GM12878 (cell line): ENCODE measurements around the gene LRRC15. TPM values are rescaled to one million over a fixed set of nuclear protein-coding genes. Genes with fewer than 3 reads are reported as not detected.

Source experiments
- ATAC-seq: fragments of 200-7000 bp; cut with Tn5 transposase; 3 replicates; pipeline ENCODE4 v1.9.1; 2020; ENCODE audit warnings: mild to moderate bottlenecking, moderate library complexity
- BruUV-seq: library from RNA; stranded (reverse); fragments of 400-500 nt; replicated peaks from 2 replicates; lab custom pipeline; 2021; lab: Mats Ljungman, UMichigan
- CTCF ChIA-PET: fragments of 300-600 bp; sonication (Branson Sonifier 250); formaldehyde crosslinking; extraction: SDS; loops from one replicate; lab custom pipeline; 2021; ENCODE audit warnings: inconsistent platforms; lab: Yijun Ruan, JAX
- POLR2A ChIA-PET: fragments of 350-600 bp; formaldehyde crosslinking; extraction: SDS; loops from one replicate; lab custom pipeline; 2021; ENCODE audit warnings: inconsistent platforms; lab: Charles Lee
- RAD21 ChIA-PET: fragments of 300-600 bp; sonication (Branson Sonifier 250); formaldehyde crosslinking; loops from one replicate; lab custom pipeline; 2023; ENCODE audit warnings: antibody characterized with exemption; ENCODE audit not compliant: unreplicated experiment; lab: Charles Lee
- SMC1A ChIA-PET: fragments of 300-600 bp; sonication (Branson Sonifier 250); formaldehyde crosslinking; loops from one replicate; lab custom pipeline; 2023; ENCODE audit not compliant: unreplicated experiment, uncharacterized antibody; lab: Charles Lee
- DNase-seq: peaks from one replicate; pipeline ENCODE4 v3.0.0-alpha.2; 2011; ENCODE audit warnings: low read depth, low spot score
- FAIRE-seq: peaks from 3 replicates; lab custom pipeline; 2011; peaks lifted over from hg19 to GRCh38; lab: Jason Lieb, UNC
- H2AFZ ChIP-seq: 2 replicates; pipeline ENCODE4 v1.6.0; 2011; ENCODE audit warnings: low read depth, low read length, control low read depth; ENCODE audit not compliant: control insufficient read depth
- H3K27ac ChIP-seq: 2 replicates; pipeline ENCODE4 v1.5.1; 2011; ENCODE audit warnings: control low read depth; ENCODE audit not compliant: control insufficient read depth, insufficient read depth
- H3K27me3 ChIP-seq, 2 experiments: replicated peaks in 1 of 2; 2 replicates each; pipeline versions ENCODE4 v1.6.0 to v1.6.1; 2011; ENCODE audit warnings: low read length in 1 of 2; ENCODE audit not compliant: control insufficient read depth in 2 of 2, insufficient read depth in 2 of 2
- H3K36me3 ChIP-seq, 2 experiments: 2 replicates each; pipeline ENCODE4 v1.5.1; 2011; ENCODE audit warnings: low read length in 1 of 2; ENCODE audit not compliant: control insufficient read depth in 2 of 2, insufficient read depth in 2 of 2
- H3K4me1 ChIP-seq: 2 replicates; pipeline ENCODE4 v1.6.1; 2011; ENCODE audit warnings: mild to moderate bottlenecking, low read length, moderate library complexity, mixed read lengths; ENCODE audit not compliant: control insufficient read depth, insufficient read depth
- H3K4me2 ChIP-seq: 2 replicates; pipeline ENCODE4 v1.6.0; 2011; ENCODE audit warnings: control low read depth; ENCODE audit not compliant: control insufficient read depth, insufficient read depth
- H3K4me3 ChIP-seq: fragments of 200-600 bp; sonication (generic); 2 replicates; pipeline ENCODE4 v1.5.1; 2016
- H3K79me2 ChIP-seq: 2 replicates; pipeline ENCODE4 v1.6.0; 2011; ENCODE audit warnings: low read length; ENCODE audit not compliant: control insufficient read depth, insufficient read depth
- H3K9ac ChIP-seq: 2 replicates; pipeline ENCODE4 v1.8.0; 2011; ENCODE audit warnings: low read length, control low read depth, mixed read lengths; ENCODE audit not compliant: control insufficient read depth, insufficient read depth
- H3K9me3 ChIP-seq: replicated peaks from 3 replicates; pipeline ENCODE4 v1.5.1; 2011; ENCODE audit warnings: mild to moderate bottlenecking, low read length; ENCODE audit not compliant: control insufficient read depth, insufficient read depth
- H4K20me1 ChIP-seq: 2 replicates; pipeline ENCODE4 v1.6.0; 2011; ENCODE audit not compliant: control insufficient read depth, insufficient read depth
- BCLAF1 ChIP-seq: fragments of 450-650 bp; IDR thresholded peaks from 2 replicates; pipeline ENCODE4 v1.6.1; 2017; ENCODE audit warnings: antibody characterized with exemption, mild to moderate bottlenecking, moderate library complexity
- CBFB ChIP-seq: IDR thresholded peaks from 2 replicates; pipeline ENCODE4 v1.6.1; 2016; ENCODE audit warnings: antibody characterized with exemption, low read depth
- CEBPZ ChIP-seq: fragments of 150-350 bp; IDR thresholded peaks from 2 replicates; pipeline ENCODE4 v1.6.1; 2016; ENCODE audit warnings: low read depth, low read length
- IRF3 ChIP-seq: fragments of 450-650 bp; IDR thresholded peaks from 2 replicates; pipeline ENCODE4 v1.6.1; 2014; ENCODE audit warnings: mild to moderate bottlenecking
- MTA3 ChIP-seq: IDR thresholded peaks from 2 replicates; pipeline ENCODE4 v1.6.1; 2012; ENCODE audit warnings: low read length, inconsistent platforms, borderline replicate concordance
- SP1 ChIP-seq: IDR thresholded peaks from one replicate; pipeline ENCODE4 v1.6.1; 2011; ENCODE audit warnings: low read depth, low read length
- ZBTB4 ChIP-seq: fragments of 450-650 bp; formaldehyde crosslinking; IDR thresholded peaks from 2 replicates; pipeline ENCODE4 v1.4.0; 2022; ENCODE audit warnings: mild to moderate bottlenecking, moderate library complexity
- WGBS: methylation state at CpG from one replicate; pipeline ENCODE4 v1.1.6; 2016; ENCODE audit warnings: low lambda C conversion rate; ENCODE audit not compliant: insufficient replicate concordance, insufficient coverage; ENCODE audit errors: missing lambda C conversion rate; 5-methylcytosine and 5-hydroxymethylcytosine counted together
- in situ Hi-C: fragments of 300-500 bp; cut with MboI; formaldehyde crosslinking; loops from 9 replicates; pipeline ENCODE4 v1.14.3; 2018; ENCODE audit warnings: mixed read lengths
- intact Hi-C: fragments of 100-400 bp; cut with micrococcal nuclease; formaldehyde crosslinking; loops from one replicate; pipeline ENCODE4 v1.14.2; 2022; ENCODE audit not compliant: unreplicated experiment
- polyA plus RNA-seq, 11 experiments: library from polyadenylated mRNA; depleted of rRNA in 4 of 11; unstranded in 6 of 11; stranded (reverse) in 5 of 11; fragments of >200 nt; fragmentation: Nextera tagmentation in 4 of 11; fragmentation: Illumina TruSeq in 1 of 11; extraction: Ambion mirVana in 4 of 11; extraction: Trizol in 1 of 11; gene quantifications; 1 replicate in 1 of 11; 2 replicates in 10 of 11; pipeline versions ENCODE4 v1.2.1 to v1.2.3, GENCODE V29; 2011 to 2016; ENCODE audit warnings: inconsistent platforms in 2 of 11, missing spikeins in 2 of 11, low read depth in 1 of 11
- total RNA-seq, 4 experiments: library from RNA; depleted of rRNA in 3 of 4; stranded (reverse); fragments of >200 nt in 3 of 4; fragmentation: Illumina TruSeq in 1 of 4; extraction: Trizol in 1 of 4; gene quantifications; 2 replicates each; pipeline versions ENCODE4 v1.2.1 to v1.2.3, GENCODE V29; 2013 to 2021
- TF ChIP-seq, protein P1 (sequence below): fragments of 450-650 bp; IDR thresholded peaks from 2 replicates; pipeline ENCODE4 v1.6.1; 2017; ENCODE audit warnings: mild to moderate bottlenecking, moderate library complexity

Gene LRRC15
- total and polyA plus RNA-seq, 10 of the 15 experiments (the other 5 are each of a cell fraction or from before 2014, with no cell fraction given), result not detected

DNA sequence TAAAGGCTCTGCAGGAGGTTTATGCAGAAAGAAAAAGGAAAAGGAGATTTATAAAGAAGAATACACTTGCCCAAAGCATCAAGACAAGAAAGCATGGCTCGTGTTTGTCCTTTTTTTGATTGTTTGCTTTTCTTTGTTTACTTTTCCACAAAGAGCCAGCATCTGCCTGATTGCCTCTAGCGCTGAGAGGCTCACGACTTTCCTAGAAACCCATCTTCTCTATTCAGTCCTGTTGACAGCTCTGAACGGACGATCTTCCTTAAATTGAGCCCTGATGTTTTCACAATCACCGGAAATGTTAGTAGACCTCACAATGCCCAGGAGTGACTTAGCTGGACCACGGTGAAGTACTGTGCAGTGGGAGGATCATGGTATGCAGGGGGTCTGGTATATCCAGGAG, 17.1 kb upstream of the LRRC15 start:
- Histone ChIP-seq H3K27ac (no peak overlapping the region), H2AFZ (no peak overlapping the region), H3K36me3 (no peaks in the 10 kb centered on the region), H3K9ac (no peak overlapping the region), H3K79me2 (no peaks in the 10 kb centered on the region), H3K27me3 (no peaks in the 10 kb centered on the region), H3K4me2 (no peak overlapping the region)
- BruUV-seq, result no TSS peak
- POLR2A ChIA-PET, result no interaction called here
- CTCF ChIA-PET, result interaction anchor here (1.1 kb wide), 1 partner anchor 53 kb away, joined by 4 read pairs; no protein-coding TSS in a partner anchor
- RAD21 ChIA-PET, result no interaction called here
- 37% methylated on average over 7 of the region's 7 CpGs for WGBS
- FAIRE-seq, result no peak
- intact Hi-C loops, result no loop called here
- TF ChIP-seq MTA3, result no peak
- no peak for TF ChIP-seq IRF3
- TF ChIP-seq ZBTB4, result no peak
- no peak for TF ChIP-seq BCLAF1
- TF ChIP-seq CBFB, result no peak
- TF ChIP-seq SP1, result no peak
- TF ChIP-seq, protein P1, sequence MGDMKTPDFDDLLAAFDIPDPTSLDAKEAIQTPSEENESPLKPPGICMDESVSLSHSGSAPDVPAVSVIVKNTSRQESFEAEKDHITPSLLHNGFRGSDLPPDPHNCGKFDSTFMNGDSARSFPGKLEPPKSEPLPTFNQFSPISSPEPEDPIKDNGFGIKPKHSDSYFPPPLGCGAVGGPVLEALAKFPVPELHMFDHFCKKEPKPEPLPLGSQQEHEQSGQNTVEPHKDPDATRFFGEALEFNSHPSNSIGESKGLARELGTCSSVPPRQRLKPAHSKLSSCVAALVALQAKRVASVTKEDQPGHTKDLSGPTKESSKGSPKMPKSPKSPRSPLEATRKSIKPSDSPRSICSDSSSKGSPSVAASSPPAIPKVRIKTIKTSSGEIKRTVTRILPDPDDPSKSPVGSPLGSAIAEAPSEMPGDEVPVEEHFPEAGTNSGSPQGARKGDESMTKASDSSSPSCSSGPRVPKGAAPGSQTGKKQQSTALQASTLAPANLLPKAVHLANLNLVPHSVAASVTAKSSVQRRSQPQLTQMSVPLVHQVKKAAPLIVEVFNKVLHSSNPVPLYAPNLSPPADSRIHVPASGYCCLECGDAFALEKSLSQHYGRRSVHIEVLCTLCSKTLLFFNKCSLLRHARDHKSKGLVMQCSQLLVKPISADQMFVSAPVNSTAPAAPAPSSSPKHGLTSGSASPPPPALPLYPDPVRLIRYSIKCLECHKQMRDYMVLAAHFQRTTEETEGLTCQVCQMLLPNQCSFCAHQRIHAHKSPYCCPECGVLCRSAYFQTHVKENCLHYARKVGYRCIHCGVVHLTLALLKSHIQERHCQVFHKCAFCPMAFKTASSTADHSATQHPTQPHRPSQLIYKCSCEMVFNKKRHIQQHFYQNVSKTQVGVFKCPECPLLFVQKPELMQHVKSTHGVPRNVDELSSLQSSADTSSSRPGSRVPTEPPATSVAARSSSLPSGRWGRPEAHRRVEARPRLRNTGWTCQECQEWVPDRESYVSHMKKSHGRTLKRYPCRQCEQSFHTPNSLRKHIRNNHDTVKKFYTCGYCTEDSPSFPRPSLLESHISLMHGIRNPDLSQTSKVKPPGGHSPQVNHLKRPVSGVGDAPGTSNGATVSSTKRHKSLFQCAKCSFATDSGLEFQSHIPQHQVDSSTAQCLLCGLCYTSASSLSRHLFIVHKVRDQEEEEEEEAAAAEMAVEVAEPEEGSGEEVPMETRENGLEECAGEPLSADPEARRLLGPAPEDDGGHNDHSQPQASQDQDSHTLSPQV, result no peak
- TF ChIP-seq CEBPZ, result no peak
- TF ChIP-seq, all 136 proteins: peak for 0
- in situ Hi-C loops, result no loop called here
- peaks cover 2% of the 10 kb centered on the region; the same call in 1 of the 3 replicates for H3K9me3 ChIP-seq
- no peak overlapping the region for H3K4me3 ChIP-seq
- DNase-seq (no peak), ATAC-seq (no peak)
- no peaks in the 10 kb centered on the region for H3K4me1 ChIP-seq
- no peaks in the 10 kb centered on the region for H4K20me1 ChIP-seq
- SMC1A ChIA-PET, result no interaction called here
